Mucosa of rectum (tissue), 2 donors: ENCODE data around the gene AR.

Experiments used
- H3K27ac ChIP-seq, 2 donors: one replicate each; pipeline ENCODE4 v1.7.0; 2013; ENCODE audit warnings: inconsistent platforms in 2 of 2, low read depth in 2 of 2, low read length in 2 of 2
- H3K27me3 ChIP-seq, 2 donors: one replicate each; pipeline ENCODE4 v1.7.0; 2013; ENCODE audit warnings: low read length in 2 of 2; ENCODE audit not compliant: control insufficient read depth in 2 of 2, insufficient read depth in 2 of 2
- H3K36me3 ChIP-seq, 2 donors: one replicate each; pipeline ENCODE4 v1.7.0; 2013; ENCODE audit warnings: low read length in 2 of 2; ENCODE audit not compliant: control insufficient read depth in 2 of 2, insufficient read depth in 2 of 2
- H3K4me1 ChIP-seq, 2 donors: one replicate each; pipeline ENCODE4 v1.7.0; 2013; ENCODE audit warnings: low read length in 2 of 2, mild to moderate bottlenecking in 1 of 2; ENCODE audit not compliant: control insufficient read depth in 2 of 2, insufficient read depth in 2 of 2
- H3K4me3 ChIP-seq, 2 donors: one replicate each; pipeline ENCODE4 v1.7.0; 2013; ENCODE audit warnings: low read length in 2 of 2
- H3K9ac ChIP-seq, 2 donors: one replicate each; pipeline ENCODE4 v1.7.0; 2013; ENCODE audit warnings: low read length in 2 of 2, low read depth in 1 of 2, mild to moderate bottlenecking in 1 of 2
- H3K9me3 ChIP-seq, 2 donors: one replicate each; pipeline ENCODE4 v1.7.0; 2013; ENCODE audit warnings: low read length in 2 of 2; ENCODE audit not compliant: control insufficient read depth in 2 of 2
- donor health status: healthy.
- donor health status: Normal muscosa, but diverticular disease.

The AR gene

DNA sequence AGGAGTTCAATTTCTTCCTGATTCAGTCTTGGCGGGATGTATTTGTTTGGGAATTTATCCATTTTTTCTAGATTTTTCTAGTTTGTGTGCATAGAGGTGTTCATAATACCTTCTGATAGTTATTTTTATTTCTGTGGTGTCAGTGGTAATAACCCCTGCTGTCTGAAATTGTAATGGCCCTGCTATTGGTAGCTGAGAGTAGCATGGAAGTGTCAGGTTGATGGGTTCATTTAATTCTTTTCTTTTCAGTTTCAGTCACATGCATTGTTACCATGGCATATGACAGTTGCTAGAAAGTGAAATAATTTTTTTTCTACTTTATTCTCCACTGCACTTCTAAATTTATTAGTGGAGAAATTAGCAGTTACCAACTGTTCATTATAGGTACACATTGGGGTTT is 20.7 kb downstream of the AR start:
- Histone ChIP-seq H3K4me3 (no peak overlapping the region), H3K4me1 (no peaks in the 10 kb centered on the region), H3K36me3 (no peaks in the 10 kb centered on the region), H3K27me3 (no peaks in the 10 kb centered on the region), H3K9ac (no peak overlapping the region), H3K9me3 (no peaks in the 10 kb centered on the region), H3K27ac (no peak overlapping the region)

DNA sequence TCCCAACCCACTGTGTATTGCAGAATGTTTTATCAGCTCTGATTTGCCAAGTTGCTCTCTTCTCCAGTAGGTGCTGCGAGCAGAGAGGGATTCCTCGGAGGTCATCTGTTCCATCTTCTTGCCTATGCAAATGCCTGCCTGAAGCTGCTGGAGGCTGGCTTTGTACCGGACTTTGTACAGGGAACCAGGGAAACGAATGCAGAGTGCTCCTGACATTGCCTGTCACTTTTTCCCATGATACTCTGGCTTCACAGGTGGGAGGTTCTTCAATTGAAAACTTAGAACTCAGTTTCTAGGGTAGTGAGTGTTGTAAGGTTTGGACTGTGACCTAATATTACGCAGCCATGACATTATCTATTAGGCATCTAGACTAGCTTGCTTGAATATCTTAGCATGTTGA is 24.9 kb downstream of the AR start:
- Histone ChIP-seq H3K9me3 (no peaks in the 10 kb centered on the region), H3K27me3 (no peaks in the 10 kb centered on the region), H3K4me3 (no peak overlapping the region), H3K27ac (no peak overlapping the region), H3K9ac (no peak overlapping the region), H3K36me3 (no peaks in the 10 kb centered on the region), H3K4me1 (no peaks in the 10 kb centered on the region)

DNA sequence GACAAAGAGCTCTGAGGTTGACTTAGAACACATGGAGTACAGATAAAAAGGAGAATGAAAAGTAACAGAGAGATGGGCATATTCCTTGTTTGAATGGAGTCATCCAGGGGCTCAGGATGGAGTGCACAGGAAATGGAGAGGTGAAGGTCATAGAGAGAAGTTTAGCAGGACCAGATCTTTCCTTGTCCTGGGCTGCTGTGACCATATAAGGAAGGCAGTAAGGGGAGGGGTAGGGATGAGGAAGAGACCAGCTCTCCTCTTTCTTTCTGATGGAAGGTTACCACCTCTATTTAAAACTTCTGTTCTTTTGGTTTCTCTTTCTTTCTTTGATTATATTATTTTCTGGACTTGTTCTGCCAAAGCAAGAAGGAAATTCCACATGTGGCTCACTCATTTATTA is 27.0 kb downstream of the AR start:
- no peaks in the 10 kb centered on the region for H3K36me3 ChIP-seq
- no peak overlapping the region for H3K27ac ChIP-seq
- H3K4me1 ChIP-seq: no peaks in the 10 kb centered on the region
- no peaks in the 10 kb centered on the region for H3K9me3 ChIP-seq
- H3K4me3 ChIP-seq: no peak overlapping the region
- H3K9ac ChIP-seq: no peak overlapping the region
- H3K27me3 ChIP-seq: no peaks in the 10 kb centered on the region

DNA sequence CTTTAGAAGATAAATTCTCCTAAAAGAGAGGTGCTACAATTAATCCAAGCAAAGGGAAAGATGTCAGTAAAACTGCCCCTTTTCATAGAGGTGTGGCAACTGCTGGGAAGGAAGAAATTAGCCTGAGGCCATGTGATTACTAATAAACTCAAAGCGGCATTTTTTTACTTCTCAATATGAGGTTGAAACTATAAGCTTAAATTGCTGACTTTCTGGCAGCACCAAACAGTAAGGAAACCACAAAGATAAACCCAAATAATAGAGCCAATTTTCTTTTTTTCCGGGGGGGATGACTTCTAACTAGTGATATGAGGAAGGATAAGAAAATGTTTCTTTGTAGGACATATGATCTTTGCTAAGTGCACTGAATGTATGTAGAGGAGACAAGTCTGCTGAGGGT is 30.9 kb downstream of the AR start:
- Histone ChIP-seq H3K4me3 (no peak overlapping the region), H3K27me3 (no peaks in the 10 kb centered on the region), H3K27ac (no peak overlapping the region), H3K4me1 (no peaks in the 10 kb centered on the region), H3K9me3 (no peaks in the 10 kb centered on the region), H3K9ac (no peak overlapping the region), H3K36me3 (no peaks in the 10 kb centered on the region)

DNA sequence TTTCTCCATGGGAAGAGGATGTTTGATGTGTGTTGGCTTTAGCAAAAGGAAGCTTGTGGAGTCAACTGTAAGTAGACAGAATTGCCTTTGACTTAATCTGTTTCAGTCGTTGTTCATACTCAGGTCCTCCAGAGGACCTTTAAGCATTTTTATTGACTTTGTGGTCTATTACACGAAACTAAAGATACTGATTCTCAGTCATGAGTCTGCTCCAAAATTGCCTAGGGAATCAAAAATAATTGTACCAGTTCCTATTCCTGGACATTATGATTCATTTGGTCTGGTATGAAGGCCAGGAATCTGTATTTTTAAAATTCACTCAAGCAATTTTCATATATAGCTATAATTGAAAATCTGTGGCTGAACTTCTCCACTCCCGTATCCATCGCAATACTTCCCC is 38.6 kb downstream of the AR start:
- Histone ChIP-seq H3K27me3 (no peaks in the 10 kb centered on the region), H3K9me3 (no peaks in the 10 kb centered on the region), H3K27ac (no peak overlapping the region), H3K4me1 (no peaks in the 10 kb centered on the region), H3K36me3 (no peaks in the 10 kb centered on the region), H3K4me3 (no peak overlapping the region), H3K9ac (no peak overlapping the region)

DNA sequence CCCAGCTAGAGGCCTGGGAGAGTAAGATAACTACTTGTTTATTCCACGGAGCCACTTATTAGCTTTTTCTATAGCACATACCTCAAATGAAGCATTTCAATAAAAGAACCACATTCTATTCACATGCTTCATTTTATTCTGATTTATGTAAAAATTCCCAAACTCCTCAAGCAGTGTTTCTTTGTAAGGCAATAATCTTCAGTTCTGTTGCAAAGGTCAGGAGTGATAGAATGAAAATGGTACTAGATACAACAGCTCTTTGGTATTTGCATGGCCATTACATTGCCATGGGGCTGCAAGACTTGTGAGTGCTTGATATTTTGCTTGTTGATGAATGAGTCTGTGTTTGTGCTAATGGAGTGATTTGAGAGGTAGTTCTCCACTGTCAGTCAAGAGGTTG is 39.4 kb downstream of the AR start:
- Histone ChIP-seq H3K4me1 (no peaks in the 10 kb centered on the region), H3K27me3 (no peaks in the 10 kb centered on the region), H3K9me3 (no peaks in the 10 kb centered on the region), H3K27ac (no peak overlapping the region), H3K4me3 (no peak overlapping the region), H3K36me3 (no peaks in the 10 kb centered on the region), H3K9ac (no peak overlapping the region)

DNA sequence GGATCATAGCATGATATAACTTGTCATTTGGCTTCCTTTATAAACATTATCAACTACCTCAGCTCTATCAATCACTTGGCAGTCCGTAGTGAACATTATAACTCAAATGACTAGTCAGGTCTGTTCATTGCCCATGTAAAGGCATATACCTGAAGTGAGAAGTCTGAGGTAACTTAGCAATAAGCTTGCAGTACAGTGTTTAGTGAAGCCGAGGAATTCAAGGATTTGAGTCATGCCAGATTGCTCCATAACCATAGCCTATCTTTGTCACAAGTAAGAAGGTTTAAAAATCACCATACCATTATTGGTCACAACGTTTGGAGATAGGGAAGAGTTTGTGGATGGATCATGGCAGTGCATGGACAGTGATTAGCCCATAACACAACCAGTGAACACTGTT is 41.6 kb downstream of the AR start:
- Histone ChIP-seq H3K27me3 (no peaks in the 10 kb centered on the region), H3K9me3 (no peaks in the 10 kb centered on the region)

DNA sequence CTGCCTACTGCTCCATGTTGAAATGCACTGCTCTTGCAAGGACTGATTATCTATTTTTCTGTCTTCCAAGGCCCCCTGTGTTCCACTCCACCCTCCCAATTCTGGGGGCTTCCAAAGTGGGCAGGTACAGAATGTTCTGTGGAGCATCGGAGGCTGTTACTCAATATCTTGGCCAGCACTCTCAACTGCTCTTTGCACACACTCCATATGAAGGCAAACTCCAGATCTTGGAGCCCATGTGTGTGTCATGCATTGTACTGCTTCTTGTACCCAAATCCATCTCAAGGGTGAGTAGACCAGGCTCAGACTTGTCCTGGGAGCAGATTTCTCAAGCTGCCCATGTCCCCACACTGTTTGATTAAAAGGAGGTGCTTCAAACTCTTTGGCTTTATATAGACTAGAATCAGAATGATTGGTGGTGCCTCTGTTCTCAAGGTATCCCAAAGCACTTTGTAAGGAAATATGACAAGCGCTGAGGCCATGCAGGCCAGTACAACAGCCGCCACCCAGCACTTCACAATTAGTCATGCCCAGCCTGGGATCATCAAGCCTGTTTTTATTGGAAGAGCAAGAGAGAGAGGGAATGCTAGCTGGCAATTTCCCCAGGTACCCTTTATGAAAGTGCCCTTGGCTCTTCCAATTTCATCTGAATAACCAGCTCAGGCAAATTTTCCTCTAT is 44.3 kb downstream of the AR start:
- no peaks in the 10 kb centered on the region for H3K9me3 ChIP-seq
- no peaks in the 10 kb centered on the region for H3K4me1 ChIP-seq
- H3K4me3 ChIP-seq: no peak overlapping the region
- H3K27me3 ChIP-seq: no peaks in the 10 kb centered on the region
- H3K27ac ChIP-seq: no peak overlapping the region
- no peak overlapping the region for H3K9ac ChIP-seq
- H3K36me3 ChIP-seq: no peaks in the 10 kb centered on the region

More for the DNA sequence above, 41.6 kb downstream of the AR start:
- no peak overlapping the region for H3K9ac ChIP-seq
- H3K4me3 ChIP-seq: no peak overlapping the region
- no peak overlapping the region for H3K27ac ChIP-seq
- no peaks in the 10 kb centered on the region for H3K4me1 ChIP-seq
- H3K36me3 ChIP-seq: no peaks in the 10 kb centered on the region

DNA sequence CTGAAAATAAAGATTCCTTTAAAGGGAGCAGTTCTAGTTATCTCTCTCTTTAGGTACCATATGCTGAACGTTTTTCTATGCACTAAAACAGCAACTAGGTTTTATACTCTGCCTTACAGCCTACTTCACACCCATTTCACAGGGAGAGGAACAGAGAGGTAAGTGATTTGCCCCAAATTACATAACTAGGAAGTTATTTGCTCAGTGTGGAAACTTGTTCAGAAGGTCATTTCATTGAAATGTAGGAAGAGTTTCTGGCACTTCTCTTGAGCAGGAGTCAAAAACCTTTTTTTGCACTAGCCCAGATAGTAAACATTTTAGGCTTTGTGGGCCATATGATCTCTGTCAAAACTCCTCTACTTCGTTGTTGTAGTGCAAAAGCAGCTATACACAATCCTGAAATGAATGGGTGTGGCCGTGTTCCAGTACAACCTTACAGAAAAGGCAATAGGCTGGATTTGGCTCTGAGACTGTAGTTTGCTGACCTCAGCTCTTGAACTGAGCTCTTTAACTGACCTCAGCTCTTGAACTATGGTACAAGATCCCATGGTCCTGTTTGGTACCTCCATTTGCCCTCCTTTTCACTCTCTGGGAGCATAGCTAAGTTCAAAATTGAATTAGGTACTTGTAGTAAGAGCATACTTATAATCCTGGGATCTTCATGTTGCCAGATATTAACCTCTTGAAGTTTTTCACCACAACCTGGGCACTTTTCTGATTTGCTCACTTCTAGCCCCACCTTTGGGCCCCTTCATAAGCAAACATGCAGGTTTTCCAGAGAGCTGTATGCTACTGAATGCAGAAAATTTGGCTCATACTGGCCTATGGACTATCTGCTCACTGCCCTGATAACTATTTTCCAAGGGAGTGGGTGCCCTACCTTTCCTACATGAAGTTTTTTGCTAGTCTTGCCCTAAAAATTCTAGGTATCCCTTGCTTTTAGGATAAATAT is 53.3 kb downstream of the AR start:
- H3K9me3 ChIP-seq: no peaks in the 10 kb centered on the region
- no peak overlapping the region for H3K9ac ChIP-seq
- H3K4me1 ChIP-seq: no peaks in the 10 kb centered on the region
- no peak overlapping the region for H3K4me3 ChIP-seq
- no peaks in the 10 kb centered on the region for H3K27me3 ChIP-seq
- H3K27ac ChIP-seq: no peak overlapping the region
- no peaks in the 10 kb centered on the region for H3K36me3 ChIP-seq

DNA sequence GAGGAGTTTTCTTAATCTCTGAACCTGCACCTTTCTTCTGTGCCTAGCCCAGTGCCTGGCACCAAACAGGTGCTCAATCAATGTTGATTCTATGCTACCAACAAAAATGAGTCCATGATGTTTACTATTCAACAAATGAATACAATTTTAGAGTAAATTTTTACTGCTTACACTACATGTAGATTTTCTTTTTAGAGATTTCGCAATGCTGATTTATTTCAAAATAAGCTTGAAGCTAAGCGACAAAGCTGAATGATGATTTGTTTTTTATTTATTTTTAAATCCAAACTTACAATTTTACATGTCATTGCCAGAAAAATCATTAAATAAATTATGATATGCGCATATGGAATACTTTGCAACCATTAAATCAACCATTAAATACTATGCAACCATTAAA is 55.7 kb downstream of the AR start:
- no peaks in the 10 kb centered on the region for H3K4me1 ChIP-seq
- H3K9ac ChIP-seq: no peak overlapping the region
- no peak overlapping the region for H3K4me3 ChIP-seq
- no peaks in the 10 kb centered on the region for H3K36me3 ChIP-seq
- no peak overlapping the region for H3K27ac ChIP-seq
- H3K9me3 ChIP-seq: no peaks in the 10 kb centered on the region
- H3K27me3 ChIP-seq: no peaks in the 10 kb centered on the region
